ENCODE measurements around the gene IL36B.

IL36B gene

DNA sequence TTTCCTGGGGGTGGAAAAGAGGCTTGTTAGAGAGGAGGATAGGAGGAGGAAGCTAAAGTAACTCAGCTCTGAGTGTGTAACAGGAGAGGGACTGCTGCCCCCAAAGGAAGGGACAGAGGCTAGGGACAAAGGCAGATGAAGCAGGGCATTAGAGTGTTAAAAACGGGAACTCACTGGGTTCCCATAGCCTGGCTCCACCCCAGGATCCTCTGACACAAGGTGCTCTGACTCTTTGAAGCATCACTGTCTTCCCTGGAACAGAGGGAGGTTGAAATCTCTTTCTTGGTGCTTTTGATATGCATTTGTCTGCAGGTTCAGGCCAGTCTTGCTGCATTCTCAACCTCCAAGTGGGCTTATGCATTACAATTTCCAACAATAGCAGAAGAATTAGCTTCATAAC lies 24.6 kb downstream of the IL36B start:
- no peak overlapping the region for H3K4me3 ChIP-seq (replicated peaks in 1 of 2; ENCODE audit: low read depth in 2 of 2, low read length in 2 of 2)
- TF ChIP-seq, protein P1, sequence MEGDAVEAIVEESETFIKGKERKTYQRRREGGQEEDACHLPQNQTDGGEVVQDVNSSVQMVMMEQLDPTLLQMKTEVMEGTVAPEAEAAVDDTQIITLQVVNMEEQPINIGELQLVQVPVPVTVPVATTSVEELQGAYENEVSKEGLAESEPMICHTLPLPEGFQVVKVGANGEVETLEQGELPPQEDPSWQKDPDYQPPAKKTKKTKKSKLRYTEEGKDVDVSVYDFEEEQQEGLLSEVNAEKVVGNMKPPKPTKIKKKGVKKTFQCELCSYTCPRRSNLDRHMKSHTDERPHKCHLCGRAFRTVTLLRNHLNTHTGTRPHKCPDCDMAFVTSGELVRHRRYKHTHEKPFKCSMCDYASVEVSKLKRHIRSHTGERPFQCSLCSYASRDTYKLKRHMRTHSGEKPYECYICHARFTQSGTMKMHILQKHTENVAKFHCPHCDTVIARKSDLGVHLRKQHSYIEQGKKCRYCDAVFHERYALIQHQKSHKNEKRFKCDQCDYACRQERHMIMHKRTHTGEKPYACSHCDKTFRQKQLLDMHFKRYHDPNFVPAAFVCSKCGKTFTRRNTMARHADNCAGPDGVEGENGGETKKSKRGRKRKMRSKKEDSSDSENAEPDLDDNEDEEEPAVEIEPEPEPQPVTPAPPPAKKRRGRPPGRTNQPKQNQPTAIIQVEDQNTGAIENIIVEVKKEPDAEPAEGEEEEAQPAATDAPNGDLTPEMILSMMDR (IDR thresholded peaks at IDR 0.05; ENCODE audit: low read depth, low read length): no peak
- no peak for DNase-seq (ENCODE audit: low read depth in 2 of 2)

DNA sequence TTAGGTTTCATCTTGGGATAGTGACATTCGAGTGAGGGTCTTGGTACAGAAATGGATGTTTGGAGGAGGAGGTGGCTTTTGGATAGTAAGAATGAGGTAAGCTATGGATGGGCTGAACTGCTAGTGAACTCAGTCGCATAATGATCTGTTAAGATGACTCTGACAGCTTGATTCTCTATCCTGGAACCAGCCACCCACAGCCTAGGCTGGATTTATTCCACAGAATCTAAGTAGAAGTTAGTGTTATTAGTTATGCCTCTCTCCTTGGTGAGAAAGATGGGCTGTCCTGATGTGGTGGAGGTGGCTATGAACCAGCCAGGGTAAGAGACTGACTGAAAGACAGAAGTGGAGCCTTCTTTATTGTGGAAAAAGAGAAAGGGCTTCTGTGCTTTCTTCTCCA lies 25.0 kb downstream of the IL36B start:
- TF ChIP-seq, protein P1 (IDR thresholded peaks at IDR 0.05; ENCODE audit: low read depth, low read length): no peak
- no peak overlapping the region for H3K4me3 ChIP-seq (replicated peaks in 1 of 2; ENCODE audit: low read depth in 2 of 2, low read length in 2 of 2)
- DNase-seq (ENCODE audit: low read depth in 2 of 2): no peak

- TF ChIP-seq, protein P1 (IDR thresholded peaks at IDR 0.05; ENCODE audit: low read depth, low read length): no peak
- no peak for DNase-seq (ENCODE audit: low read depth in 2 of 2)
- no peak overlapping the region for H3K4me3 ChIP-seq (replicated peaks in 1 of 2; ENCODE audit: low read depth in 2 of 2, low read length in 2 of 2)
Measured at GRCh38 chr2:113025737-113026136, 26.9 kb downstream of the IL36B start.

DNA sequence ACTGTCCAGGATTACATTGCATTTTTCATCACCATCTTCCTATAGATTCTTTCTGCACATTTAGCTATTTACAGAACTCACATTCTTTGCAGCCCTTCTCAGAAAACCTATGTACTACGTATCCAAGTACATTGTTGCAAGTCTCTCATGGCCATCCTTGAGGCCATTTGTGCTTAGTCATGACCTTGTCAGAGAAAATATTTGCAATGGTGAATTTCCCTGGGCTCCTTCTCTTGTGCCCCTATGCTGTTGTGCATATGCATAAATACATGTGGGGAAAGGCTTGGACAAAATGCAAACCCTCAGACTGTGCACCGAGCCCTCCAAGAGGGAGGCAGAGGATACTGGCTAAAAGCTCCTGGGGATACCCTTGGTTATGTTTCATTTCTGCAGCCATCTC lies 27.9 kb downstream of the IL36B start:
- no peak overlapping the region for H3K4me3 ChIP-seq (replicated peaks in 1 of 2; ENCODE audit: low read depth in 2 of 2, low read length in 2 of 2)
- TF ChIP-seq, protein P1 (IDR thresholded peaks at IDR 0.05; ENCODE audit: low read depth, low read length): no peak

GRCh38 chr2:113021312-113021711 lies 31.4 kb downstream of the IL36B start:
- TF ChIP-seq, protein P1 (IDR thresholded peaks at IDR 0.05; ENCODE audit: low read depth, low read length): no peak
- H3K4me3 ChIP-seq (replicated peaks in 1 of 2; ENCODE audit: low read depth in 2 of 2, low read length in 2 of 2): no peak overlapping the region
- DNase-seq (ENCODE audit: low read depth in 2 of 2): no peak

More for the DNA sequence above, 27.9 kb downstream of the IL36B start:
- DNase-seq (ENCODE audit: low read depth in 2 of 2): no peak

- DNase-seq (ENCODE audit: low read depth in 2 of 2): no peak
- TF ChIP-seq, protein P1 (IDR thresholded peaks at IDR 0.05; ENCODE audit: low read depth, low read length): no peak
- H3K4me3 ChIP-seq (replicated peaks in 1 of 2; ENCODE audit: low read depth in 2 of 2, low read length in 2 of 2): no peak overlapping the region
Measured at GRCh38 chr2:113018509-113018908, 34.2 kb downstream of the IL36B start.

GRCh38 chr2:113015655-113016054 lies 37.0 kb downstream of the IL36B start:
- no peak overlapping the region for H3K4me3 ChIP-seq (replicated peaks in 1 of 2; ENCODE audit: low read depth in 2 of 2, low read length in 2 of 2)
- TF ChIP-seq, protein P1 (IDR thresholded peaks at IDR 0.05; ENCODE audit: low read depth, low read length): no peak
- DNase-seq (ENCODE audit: low read depth in 2 of 2): no peak
